Non-pigmented ciliary epithelial cell (primary cell): ENCODE results near the gene SPRY2.
"Not testable (repeated sequence)": the region's sequence is repeated elsewhere in the genome, so short reads cannot be mapped to it uniquely, and the experiment has no call there.

Source experiments
- DNase-seq: peaks from one replicate; pipeline ENCODE4 v3.0.0-alpha.2; 2010; ENCODE audit warnings: low read depth

SPRY2 gene

GRCh38 chr13:80341101-80341755, at the start of gene SPRY2:
SPRY2 (minus strand) TSS chr13:80341126; CDS start chr13:80337705, 3,421 bp downstream.
- peak; percentile 84 for DNase-seq

GRCh38 chr13:80390338-80390737, 49.4 kb upstream of the SPRY2 start:
- DNase-seq, result no peak

- no peak for DNase-seq
Measured at GRCh38 chr13:80389073-80390038, 48.4 kb upstream of the SPRY2 start.

- no peak for DNase-seq
Measured at GRCh38 chr13:80388506-80388905, 47.6 kb upstream of the SPRY2 start.

- no peak for DNase-seq
Measured at GRCh38 chr13:80386592-80386991, 45.7 kb upstream of the SPRY2 start.

DNA sequence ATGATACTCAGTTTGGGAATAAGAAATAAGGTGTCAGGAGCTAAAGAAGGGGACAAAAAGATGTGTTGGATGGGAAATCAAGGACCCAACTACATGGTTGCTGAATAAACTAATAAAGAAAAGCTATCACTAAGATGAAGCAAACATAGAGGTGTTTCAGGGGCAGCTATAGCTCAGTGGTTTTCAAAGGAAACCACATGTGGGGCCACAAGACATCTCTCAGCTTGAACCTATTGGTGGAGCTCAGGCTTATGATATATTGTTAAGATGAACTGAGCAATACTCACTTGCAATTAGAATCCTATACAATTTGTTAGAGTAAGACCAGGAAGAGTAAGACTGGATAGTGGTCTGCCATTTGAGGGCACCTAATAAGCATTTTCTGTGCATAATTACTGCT, 45.1 kb upstream of the SPRY2 start:
- DNase-seq, result no peak

- no peak for DNase-seq
Measured at GRCh38 chr13:80382576-80382975, 41.6 kb upstream of the SPRY2 start.

GRCh38 chr13:80379245-80379644, 38.3 kb upstream of the SPRY2 start:
- peak; percentile 37 for DNase-seq

DNA sequence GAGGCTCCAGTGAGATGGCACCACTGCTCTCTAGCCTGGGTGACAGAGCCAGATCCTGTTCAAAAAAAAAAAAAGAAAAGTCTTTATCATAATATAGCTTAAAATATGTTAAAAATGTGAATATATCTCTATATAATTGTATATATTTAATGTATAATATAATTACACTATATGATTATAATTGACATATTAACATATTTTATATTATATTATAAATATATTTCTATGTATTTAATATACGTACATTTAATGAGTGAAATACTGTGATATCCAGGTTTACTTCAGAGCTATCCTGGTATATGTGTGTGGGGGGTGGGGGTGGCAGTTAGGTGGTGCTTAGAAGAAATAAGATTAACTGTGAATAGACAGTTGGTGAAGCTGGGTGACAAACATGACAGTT, 35.6 kb upstream of the SPRY2 start:
- DNase-seq, result no peak

DNA sequence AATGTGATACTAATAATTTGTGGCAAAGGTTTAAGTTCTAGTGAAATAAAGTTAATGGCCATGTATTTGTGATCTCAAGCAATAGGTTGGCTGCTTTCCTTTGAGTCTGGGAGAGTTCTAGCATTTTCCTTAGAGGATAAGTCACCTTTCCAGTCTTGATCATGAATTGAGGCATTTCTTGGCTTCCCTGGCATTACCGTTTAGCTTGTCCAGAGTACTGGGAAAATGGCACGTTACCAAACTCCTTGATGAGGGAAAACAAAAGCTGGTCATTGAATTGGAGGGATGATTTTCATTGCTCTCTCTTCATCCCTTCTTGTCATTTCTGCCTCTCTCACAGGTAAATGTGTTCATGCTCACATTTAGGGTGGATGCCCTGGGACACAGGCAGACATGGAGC, 34.0 kb upstream of the SPRY2 start:
- DNase-seq, result no peak

- DNase-seq, result no peak
Measured at GRCh38 chr13:80374444-80374843, 33.5 kb upstream of the SPRY2 start.

- DNase-seq, result no peak
Measured at GRCh38 chr13:80371840-80372509, 31.0 kb upstream of the SPRY2 start.

DNA sequence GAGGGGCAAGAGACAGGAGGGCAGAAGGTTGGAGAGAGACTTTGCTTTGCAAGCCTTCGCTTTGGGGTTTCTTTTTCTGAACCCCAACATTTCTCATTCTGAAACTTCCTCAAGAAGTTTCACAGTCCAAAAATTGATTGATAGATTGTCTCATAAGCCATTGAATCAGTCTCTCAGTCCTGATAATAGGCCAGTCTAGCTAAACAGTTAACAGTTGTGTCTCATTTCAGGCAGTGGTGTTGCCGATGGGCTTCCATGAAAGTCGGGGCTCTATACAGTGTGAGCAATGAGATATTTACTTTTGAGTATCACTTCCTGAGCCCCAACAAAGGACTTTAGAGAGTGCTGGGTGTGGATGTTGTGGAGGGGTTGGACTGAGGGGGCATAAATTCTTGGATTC, 26.5 kb upstream of the SPRY2 start:
- no peak for DNase-seq

- DNase-seq, result no peak
Measured at GRCh38 chr13:80363890-80364503, 23.1 kb upstream of the SPRY2 start.

DNA sequence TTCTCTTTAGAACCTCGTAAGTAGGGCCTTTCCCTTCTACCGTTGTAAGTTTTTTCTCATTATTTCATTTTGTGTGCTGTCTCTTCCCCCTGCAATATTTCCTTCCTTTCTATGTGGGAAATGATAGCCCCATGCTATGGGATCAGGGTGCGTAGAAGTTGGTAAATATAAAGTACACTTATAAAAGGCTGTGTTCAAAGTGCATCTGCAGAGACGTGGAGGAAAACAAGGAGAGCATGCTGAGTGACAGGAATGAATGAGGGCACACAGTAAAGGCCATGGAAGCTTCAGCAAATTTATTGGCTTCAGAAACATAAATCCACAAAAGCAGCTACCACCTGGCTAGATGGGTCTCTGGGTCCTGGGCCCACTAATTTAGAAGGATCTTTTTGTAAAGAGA, 21.6 kb upstream of the SPRY2 start:
- DNase-seq, result no peak

DNA sequence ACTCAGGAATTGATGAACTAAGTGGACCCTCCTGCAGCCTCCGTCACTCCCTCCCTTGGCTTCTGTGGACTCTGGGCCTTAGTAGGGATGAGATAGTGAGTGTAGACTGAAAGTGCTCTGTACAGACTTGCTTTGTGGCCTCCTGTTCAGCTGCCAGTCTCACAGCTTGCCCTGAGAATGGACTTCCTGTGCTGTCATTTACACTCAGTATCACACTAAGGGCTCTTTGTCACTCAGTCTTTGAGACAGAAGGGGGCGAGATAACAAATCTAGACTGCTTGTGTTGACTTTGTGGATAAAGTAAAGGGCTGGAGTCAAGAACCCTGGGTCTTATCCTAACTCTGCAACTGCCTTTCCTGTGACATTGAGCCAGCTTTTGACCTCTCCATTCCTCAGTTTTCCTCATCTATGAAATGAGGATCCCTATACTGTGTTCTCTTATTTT, 21.0 kb upstream of the SPRY2 start:
- no peak for DNase-seq

DNA sequence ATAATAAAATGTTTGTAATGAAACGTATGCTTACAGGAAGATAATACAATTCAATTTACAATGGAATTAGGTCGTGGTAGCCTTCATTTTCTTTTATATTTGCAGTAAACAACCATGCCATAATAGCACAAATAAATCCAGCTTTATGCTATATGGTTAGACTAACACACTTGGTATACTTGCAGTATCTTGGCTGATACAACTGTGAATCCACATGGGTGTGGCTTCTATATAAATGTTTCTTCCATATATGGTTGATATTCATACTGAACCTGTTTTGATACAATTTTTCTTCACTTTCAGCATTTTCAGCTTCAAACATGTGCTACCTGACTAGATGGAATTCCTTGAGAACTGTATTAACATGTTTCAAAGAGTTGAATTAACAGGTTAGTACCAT, 20.4 kb upstream of the SPRY2 start:
- no peak for DNase-seq

DNA sequence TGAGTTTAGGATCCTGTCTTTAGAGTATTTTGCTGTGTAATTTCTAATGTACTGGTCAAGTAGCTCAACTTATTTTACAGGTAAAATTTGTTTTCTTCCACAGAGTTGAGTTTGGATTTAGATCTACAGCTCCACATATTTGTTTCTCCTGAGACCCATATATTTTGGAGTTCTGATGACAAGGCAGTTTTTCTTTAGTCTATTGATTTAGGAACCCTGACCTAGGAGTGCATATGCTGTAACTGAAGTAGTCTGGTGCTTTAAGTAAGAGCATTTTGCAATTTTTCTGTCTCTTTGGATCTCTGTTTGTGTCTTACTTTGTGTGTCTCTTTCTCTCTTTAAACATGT, 19.5 kb upstream of the SPRY2 start:
- DNase-seq, result no peak

DNA sequence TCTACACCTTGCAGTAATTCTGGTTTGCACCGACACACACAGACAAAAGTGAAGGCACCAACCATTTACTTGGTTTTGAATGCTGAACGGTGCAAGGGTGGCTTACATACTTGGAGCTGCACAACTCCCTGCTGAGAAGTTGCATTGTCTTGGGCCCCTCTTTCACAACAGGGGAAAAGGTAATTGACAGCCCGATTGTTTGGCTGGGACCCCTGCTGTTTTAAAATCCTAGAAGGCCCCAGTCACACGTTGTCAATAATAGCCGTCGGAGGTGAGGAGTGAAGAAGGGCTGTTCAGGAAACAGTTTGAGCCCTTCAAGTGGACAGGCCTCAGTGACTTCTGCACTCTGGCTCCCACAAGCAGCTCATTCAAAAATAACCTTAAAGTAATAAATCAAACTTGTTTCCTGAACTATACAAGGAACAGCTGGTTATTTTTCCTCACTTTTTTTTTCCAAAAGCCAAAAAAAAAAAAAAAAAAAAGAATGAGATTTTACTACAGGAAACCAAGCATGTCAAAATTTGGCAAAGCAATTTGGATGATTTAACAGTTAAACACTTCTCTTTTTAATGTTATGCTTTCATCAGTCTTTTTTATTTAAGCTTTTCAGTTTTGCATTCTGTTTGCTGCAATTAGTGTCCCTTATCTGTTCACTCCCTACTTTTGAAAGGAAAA, 19.0 kb upstream of the SPRY2 start:
- DNase-seq, result no peak

DNA sequence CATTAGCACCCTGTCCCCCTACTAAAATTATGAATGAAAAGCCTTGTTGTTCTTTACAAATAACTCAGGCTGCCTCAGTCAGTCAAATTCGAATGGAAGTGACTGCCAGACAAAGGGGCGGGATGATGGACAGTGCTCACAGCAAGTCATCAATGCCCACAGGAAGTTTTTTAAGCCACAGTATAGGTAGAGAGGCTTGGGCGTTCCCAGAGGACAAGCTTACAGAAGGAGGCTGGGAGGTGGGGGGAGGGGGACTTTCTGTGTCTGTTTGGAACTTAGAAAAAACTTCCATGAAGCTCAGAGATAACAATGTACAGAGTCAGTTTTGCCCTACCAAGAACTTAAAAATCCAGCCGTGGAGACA, 18.5 kb upstream of the SPRY2 start:
- no peak for DNase-seq

- DNase-seq, result not testable (repeated sequence)
Measured at GRCh38 chr13:80355496-80356094, 14.7 kb upstream of the SPRY2 start.
